Naive thymus-derived CD4-positive, alpha-beta T cell (primary cell): ENCODE data around the gene COX8A. TPM values are rescaled to one million over a fixed set of nuclear protein-coding genes. Genes with fewer than 3 reads are reported as not detected.

Experiments used
- ATAC-seq: fragments of 150-1000 bp; cut with Tn5 transposase; 2 replicates; pipeline ENCODE4 v1.10.0; 2021; ENCODE audit warnings: mild to moderate bottlenecking, moderate library complexity
- CTCF ChIA-PET: fragments of 350-600 bp; sonication (Branson Sonifier 250); formaldehyde crosslinking; loops from one replicate; lab custom pipeline; 2021; ENCODE audit warnings: antibody characterized with exemption; lab: Charles Lee
- POLR2A ChIA-PET: fragments of 350-600 bp; sonication (Branson Sonifier 250); formaldehyde crosslinking; loops from one replicate; lab custom pipeline; 2021; ENCODE audit warnings: antibody characterized with exemption, inconsistent platforms; lab: Charles Lee
- DNase-seq, 9 donors: peaks; one replicate each; pipeline versions ENCODE4 v3.0.0 to v3.0.0-alpha.2; 2020 to 2022; ENCODE audit warnings: mixed read lengths in 1 of 9
- H3K27ac ChIP-seq: one replicate; pipeline ENCODE4 v1.7.0; 2013; ENCODE audit warnings: mild to moderate bottlenecking, low read depth, low read length, moderate library complexity
- H3K27me3 ChIP-seq, 2 donors: one replicate each; pipeline ENCODE4 v1.7.0; 2013; ENCODE audit warnings: low read length in 2 of 2, mild to moderate bottlenecking in 2 of 2, moderate library complexity in 2 of 2; ENCODE audit not compliant: control insufficient read depth in 2 of 2, insufficient read depth in 2 of 2
- H3K36me3 ChIP-seq, 3 experiments: 1 replicate in 2 of 3; 2 replicates in 1 of 3; pipeline ENCODE4 v1.7.0; 2013; ENCODE audit warnings: low read length in 3 of 3, mild to moderate bottlenecking in 3 of 3, moderate library complexity in 1 of 3; ENCODE audit not compliant: insufficient read depth in 3 of 3, control insufficient read depth in 2 of 3
- H3K4me1 ChIP-seq, 2 donors: one replicate each; pipeline ENCODE4 v1.7.0; 2013; ENCODE audit warnings: low read length in 2 of 2, mild to moderate bottlenecking in 2 of 2, moderate library complexity in 1 of 2; ENCODE audit not compliant: control insufficient read depth in 2 of 2, insufficient read depth in 2 of 2
- H3K4me3 ChIP-seq: 2 replicates; pipeline ENCODE4 v1.7.0; 2013; ENCODE audit warnings: mild to moderate bottlenecking, low read length
- H3K9me3 ChIP-seq, 3 experiments: 1 replicate in 2 of 3; 2 replicates in 1 of 3; pipeline ENCODE4 v1.7.0; 2013; ENCODE audit warnings: low read length in 3 of 3; ENCODE audit not compliant: control insufficient read depth in 2 of 3
- H3K27ac Mint-ChIP-seq, 9 donors: one replicate each; pipeline ENCODE4 v1.8.0; 2020 to 2022; ENCODE audit warnings: mixed read lengths in 9 of 9, mild to moderate bottlenecking in 8 of 9, moderate library complexity in 5 of 9, inconsistent platforms in 2 of 9
- H3K27me3 Mint-ChIP-seq, 5 donors: one replicate each; pipeline ENCODE4 v1.8.0; 2021 to 2022; ENCODE audit warnings: mixed read lengths in 5 of 5, mild to moderate bottlenecking in 1 of 5
- H3K36me3 Mint-ChIP-seq, 5 donors: one replicate each; pipeline ENCODE4 v1.8.0; 2020 to 2022; ENCODE audit warnings: mixed read lengths in 5 of 5, mild to moderate bottlenecking in 3 of 5, inconsistent platforms in 1 of 5
- H3K4me1 Mint-ChIP-seq, 7 donors: one replicate each; pipeline ENCODE4 v1.8.0; 2020 to 2022; ENCODE audit warnings: mixed read lengths in 7 of 7, mild to moderate bottlenecking in 3 of 7, inconsistent platforms in 1 of 7
- H3K4me3 Mint-ChIP-seq, 10 donors: one replicate each; pipeline ENCODE4 v1.8.0; 2020 to 2022; ENCODE audit warnings: mild to moderate bottlenecking in 10 of 10, mixed read lengths in 10 of 10, moderate library complexity in 6 of 10, inconsistent platforms in 2 of 10
- H3K9me3 Mint-ChIP-seq, 11 donors: one replicate each; pipeline ENCODE4 v1.8.0; 2020 to 2022; ENCODE audit warnings: mixed read lengths in 11 of 11, mild to moderate bottlenecking in 4 of 11, inconsistent platforms in 1 of 11, moderate library complexity in 1 of 11
- intact Hi-C, 2 donors: fragments of 100-400 bp; cut with micrococcal nuclease; formaldehyde crosslinking; loops; one replicate each; pipeline ENCODE4 v1.15.1; 2023
- polyA plus RNA-seq, 2 donors: library from polyadenylated mRNA; unstranded; fragments of 300-500 nt; fragmentation: Illumina TruSeq; gene quantifications; one replicate each; pipeline ENCODE4 v1.2.3, GENCODE V29; 2021
- total RNA-seq, 6 experiments: library from RNA in 5 of 6; stranded (reverse) in 5 of 6; gene quantifications; 1 replicate in 5 of 6; 2 replicates in 1 of 6; pipeline ENCODE4 v1.2.3 and lab custom pipeline; 2021 to 2026

Gene COX8A
- total and polyA plus RNA-seq, 7 experiments from 2014 or later = 90.9 to 375 (median 134) TPM

DNA sequence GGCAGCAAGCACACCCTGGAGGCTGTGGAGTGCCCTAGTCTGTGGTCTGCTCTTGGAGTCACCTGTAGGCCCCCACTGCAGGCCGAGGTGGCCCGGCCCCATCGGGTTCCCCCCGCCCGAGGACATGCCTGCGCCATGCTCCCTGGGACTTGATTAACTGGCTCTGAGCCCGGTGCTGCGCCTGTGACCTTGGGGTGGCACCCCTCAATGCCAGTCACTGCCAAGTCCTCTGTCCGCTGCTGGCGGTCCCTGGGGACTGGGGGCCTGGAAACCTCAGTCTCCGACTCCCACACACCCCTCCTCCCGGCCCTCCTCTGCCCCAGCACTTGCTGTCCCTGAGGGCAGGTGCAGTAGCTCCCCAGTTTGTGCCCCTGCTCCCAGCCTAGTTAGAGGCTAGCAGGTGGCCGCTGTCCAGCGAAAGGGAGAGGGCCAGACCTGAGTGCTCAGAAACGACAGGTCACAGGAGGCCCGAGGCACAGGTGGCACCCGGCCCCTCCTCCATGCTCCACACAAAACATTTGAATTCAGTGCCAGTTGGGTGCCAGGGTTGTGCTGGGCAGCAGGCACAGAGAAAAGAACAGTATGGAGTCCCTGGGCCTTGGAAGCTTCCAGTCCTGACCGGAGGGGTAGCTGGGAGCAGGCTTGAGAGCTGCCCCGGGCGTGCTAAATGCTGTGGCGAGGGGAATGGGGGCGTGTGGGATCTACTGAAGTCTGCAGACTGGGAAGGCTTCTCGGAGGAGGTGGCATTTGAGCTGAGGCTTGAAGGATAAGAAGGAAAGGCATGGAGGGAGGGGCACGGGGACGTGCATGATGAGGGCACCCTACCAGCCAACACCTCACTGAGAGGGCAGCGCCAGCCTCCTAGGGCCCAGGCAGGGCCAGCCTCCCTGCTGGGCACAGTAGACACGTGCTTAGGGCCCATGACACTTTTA lies 45.0 kb downstream of the COX8A start:
- Mint-ChIP-seq H3K27me3 (no peaks in the 10 kb centered on the region), H3K4me3 (no peak overlapping the region), H3K36me3 (no peaks in the 10 kb centered on the region), H3K9me3 (no peaks in the 10 kb centered on the region), H3K4me1 (peaks cover 0 to 5% (median 0%) of the 10 kb centered on the region in 7 donors), H3K27ac (no peak overlapping the region)
- Histone ChIP-seq H3K27ac (no peak overlapping the region), H3K27me3 (no peaks in the 10 kb centered on the region), H3K4me1 (no peaks in the 10 kb centered on the region), H3K9me3 (no peaks in the 10 kb centered on the region), H3K4me3 (no peak overlapping the region), H3K36me3 (no peaks in the 10 kb centered on the region)
- intact Hi-C loops = no loop called here
- CTCF ChIA-PET = no interaction called here
- POLR2A ChIA-PET = no interaction called here
- no peak for ATAC-seq
- no peak for DNase-seq

DNA sequence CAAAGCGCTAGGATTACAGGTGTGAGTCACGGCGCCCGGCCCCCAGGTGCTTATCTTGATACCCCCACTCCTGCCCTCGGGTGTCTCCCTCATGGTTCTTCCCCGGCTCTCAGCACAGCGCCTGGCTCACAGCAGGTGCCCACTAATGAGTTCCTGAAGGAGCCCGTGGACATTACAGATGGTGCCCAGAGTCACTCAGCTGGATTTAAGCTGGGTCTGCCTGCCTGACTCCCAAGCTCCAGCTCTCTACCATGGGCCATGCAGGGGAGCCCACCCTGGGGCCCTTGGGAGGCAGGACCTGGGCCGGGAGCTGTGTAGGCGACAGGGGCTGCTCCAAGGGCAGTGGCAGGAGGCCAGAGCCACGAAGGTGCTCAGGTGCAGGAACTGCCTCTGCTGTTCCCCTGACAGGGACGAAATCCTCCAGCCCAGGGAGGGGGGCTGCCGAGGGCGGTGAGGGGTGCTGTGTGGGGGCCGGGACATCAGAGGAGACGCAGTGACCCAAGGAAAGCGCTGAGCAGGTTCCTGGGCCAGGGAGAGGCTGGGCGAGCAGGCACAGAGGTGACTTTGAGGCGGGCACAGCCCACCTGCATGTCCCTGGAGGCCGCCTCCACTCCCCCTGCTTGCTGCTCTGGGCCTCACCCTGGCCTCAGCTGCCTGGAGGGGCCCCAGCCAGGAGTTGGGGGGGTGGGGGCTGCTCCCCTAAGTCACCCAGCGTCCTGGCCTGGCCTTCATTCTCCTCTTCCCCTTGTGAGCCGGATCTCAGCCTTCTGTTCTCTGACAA lies 46.7 kb downstream of the COX8A start:
- ATAC-seq (no peak), DNase-seq (no peak)
- Mint-ChIP-seq H3K9me3 (no peaks in the 10 kb centered on the region), H3K27me3 (no peaks in the 10 kb centered on the region), H3K4me3 (no peak overlapping the region), H3K36me3 (no peaks in the 10 kb centered on the region), H3K27ac (no peak overlapping the region), H3K4me1 (peaks cover 0 to 5% (median 0%) of the 10 kb centered on the region in 7 donors)
- no peaks in the 10 kb centered on the region for H3K36me3 ChIP-seq
- ChIA-PET CTCF (no interaction called here), POLR2A (no interaction called here)
- H3K27ac ChIP-seq = no peak overlapping the region
- H3K9me3 ChIP-seq = no peaks in the 10 kb centered on the region
- intact Hi-C loops = no loop called here
- H3K4me3 ChIP-seq = no peak overlapping the region
- H3K4me1 ChIP-seq = no peaks in the 10 kb centered on the region
- no peaks in the 10 kb centered on the region for H3K27me3 ChIP-seq

DNA sequence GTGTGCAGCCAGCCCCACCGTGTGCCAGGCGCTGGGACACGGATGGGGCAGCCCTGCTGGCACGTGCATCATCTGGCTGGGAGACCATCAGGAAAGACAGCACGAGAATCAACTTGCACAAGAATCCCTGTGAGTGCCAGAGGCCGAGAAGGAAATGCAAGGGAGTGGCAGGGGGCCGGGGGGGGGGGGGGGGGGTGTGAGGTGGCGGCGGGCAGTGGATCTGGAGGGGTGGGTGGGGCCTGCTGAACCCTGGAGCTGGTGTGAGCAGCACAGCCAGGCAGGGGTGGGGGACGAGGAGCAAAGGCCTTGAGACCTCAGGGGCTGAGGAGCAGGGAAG lies 47.3 kb downstream of the COX8A start:
- CTCF ChIA-PET = no interaction called here
- POLR2A ChIA-PET = no interaction called here
- no peak overlapping the region for H3K27ac Mint-ChIP-seq
- no peak overlapping the region for H3K4me3 Mint-ChIP-seq
- intact Hi-C loops = no loop called here
- Histone ChIP-seq H3K27me3 (no peaks in the 10 kb centered on the region), H3K27ac (no peak overlapping the region), H3K4me1 (no peaks in the 10 kb centered on the region), H3K9me3 (no peaks in the 10 kb centered on the region), H3K4me3 (no peak overlapping the region), H3K36me3 (no peaks in the 10 kb centered on the region)
- DNase-seq = no peak
- H3K27me3 Mint-ChIP-seq = peaks cover 0 to 3% (median 0%) of the 10 kb centered on the region in 5 donors
- H3K4me1 Mint-ChIP-seq = peaks cover 0 to 5% (median 0%) of the 10 kb centered on the region in 7 donors
- no peaks in the 10 kb centered on the region for H3K9me3 Mint-ChIP-seq
- ATAC-seq = no peak
- no peaks in the 10 kb centered on the region for H3K36me3 Mint-ChIP-seq

DNA sequence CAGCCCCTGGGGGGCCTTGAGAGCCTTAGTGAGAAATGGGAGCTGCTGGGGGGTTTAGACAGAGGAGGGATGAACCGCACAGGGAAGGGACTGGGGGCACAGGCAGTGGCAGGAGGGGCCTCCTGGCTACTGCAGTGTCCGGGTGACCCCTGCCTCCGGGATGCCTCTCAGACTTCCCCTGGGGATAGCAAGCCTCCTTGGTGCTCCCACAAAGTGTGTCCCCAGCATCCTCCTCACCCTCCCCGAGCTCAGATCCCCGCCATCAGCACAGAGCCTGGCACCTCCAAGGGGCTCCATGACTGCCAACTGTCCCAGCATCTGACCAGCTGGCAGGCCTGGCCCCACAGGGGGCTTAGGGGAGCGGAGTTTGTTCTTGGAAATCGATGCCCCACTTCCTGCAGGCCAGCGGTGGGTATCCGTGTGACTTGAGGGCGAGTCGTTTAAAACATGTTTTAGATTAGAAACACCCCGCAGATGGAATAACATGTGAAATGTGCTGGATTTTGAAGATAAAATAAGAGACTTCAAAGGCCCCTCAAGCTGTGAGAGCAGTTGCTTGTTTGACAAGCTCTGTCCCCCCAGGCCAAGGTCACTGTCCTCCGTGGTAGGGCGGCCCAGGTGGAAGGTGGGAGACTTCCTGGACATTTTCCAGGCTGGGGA lies 47.8 kb downstream of the COX8A start:
- intact Hi-C loops = no loop called here
- no peak overlapping the region for H3K4me3 ChIP-seq
- no peaks in the 10 kb centered on the region for H3K9me3 Mint-ChIP-seq
- ATAC-seq = no peak
- DNase-seq = no peak
- CTCF ChIA-PET = no interaction called here
- peaks cover 0 to 9% (median 5%) of the 10 kb centered on the region in 5 donors for H3K27me3 Mint-ChIP-seq
- H3K27me3 ChIP-seq = no peaks in the 10 kb centered on the region
- no peaks in the 10 kb centered on the region for H3K36me3 Mint-ChIP-seq
- POLR2A ChIA-PET = no interaction called here
- H3K9me3 ChIP-seq = no peaks in the 10 kb centered on the region
- H3K27ac ChIP-seq = no peak overlapping the region
- H3K4me3 Mint-ChIP-seq = no peak overlapping the region
- H3K4me1 Mint-ChIP-seq = peaks cover 0 to 5% (median 0%) of the 10 kb centered on the region in 7 donors
- no peaks in the 10 kb centered on the region for H3K4me1 ChIP-seq
- H3K36me3 ChIP-seq = no peaks in the 10 kb centered on the region
- no peak overlapping the region for H3K27ac Mint-ChIP-seq

DNA sequence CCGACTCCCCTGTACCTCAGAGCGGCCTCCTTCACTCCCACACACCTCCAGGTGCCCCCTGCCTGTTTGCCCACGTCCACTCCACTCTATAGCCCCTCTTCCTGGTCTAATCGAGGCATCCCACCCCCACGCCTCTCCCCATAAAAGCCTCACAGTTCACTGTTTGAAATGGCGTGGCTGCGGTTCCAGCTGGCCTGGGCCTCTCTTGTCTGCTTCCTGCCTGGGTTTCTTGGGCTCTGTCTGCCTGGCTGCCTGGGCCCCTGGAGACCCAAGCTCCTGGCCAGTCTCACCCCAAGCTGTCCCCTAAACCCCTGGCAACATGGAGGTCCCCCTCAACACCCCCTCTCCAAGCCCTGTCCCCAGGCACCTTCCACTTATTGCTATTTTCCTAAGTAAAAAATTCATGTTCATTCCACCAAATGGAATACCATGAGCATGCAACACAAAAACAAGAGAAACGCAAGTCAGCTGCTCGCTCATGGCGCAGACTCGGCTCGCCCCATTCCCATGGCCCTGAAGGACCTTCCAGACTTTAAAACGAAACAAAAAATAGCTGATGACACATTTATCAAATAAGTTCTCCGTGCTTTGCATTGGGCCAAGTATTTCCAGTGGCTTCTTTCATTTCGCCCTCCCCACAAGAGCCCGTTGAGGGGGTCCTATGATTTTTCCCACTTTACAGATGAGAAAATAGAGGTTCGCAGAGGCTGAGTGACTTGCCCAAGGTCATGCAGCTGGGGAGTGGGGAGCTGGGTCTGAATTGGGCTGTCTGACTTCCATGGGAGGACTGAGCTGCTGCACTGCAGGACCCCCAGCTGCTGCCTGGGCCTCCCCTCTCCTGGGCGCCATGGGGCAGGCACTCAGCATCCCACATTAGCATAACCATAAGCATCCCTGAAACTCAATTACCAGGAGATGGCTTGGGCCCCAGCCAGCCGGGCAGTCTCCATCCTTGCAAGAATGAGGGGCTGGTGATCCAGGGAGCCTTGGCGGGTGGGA lies 49.6 kb downstream of the COX8A start:
- H3K4me1 Mint-ChIP-seq = peaks cover 0 to 5% (median 0%) of the 10 kb centered on the region in 7 donors

DNA sequence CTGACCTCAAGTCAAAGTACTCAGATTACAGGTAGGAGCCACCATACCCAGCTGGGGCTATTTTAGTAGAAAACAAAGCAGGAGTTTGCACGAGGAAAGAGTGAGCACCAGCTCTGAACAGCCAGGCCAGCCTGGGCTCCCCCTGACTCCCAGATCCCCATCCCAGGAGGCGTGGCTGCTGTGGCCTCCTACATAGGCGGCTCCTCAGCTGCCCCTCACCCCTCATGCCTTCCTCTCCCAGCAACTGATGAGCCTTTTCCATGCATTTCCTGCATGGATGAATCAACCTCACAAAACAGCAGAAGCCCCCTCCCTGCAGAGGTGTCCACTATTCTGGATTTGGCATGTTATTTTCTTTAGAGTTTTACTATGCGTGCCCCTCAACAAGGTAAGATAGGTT lies 50.8 kb downstream of the COX8A start:
- intact Hi-C loops = no loop called here
- H3K4me1 Mint-ChIP-seq = peaks cover 0 to 9% (median 0%) of the 10 kb centered on the region in 7 donors
- H3K4me3 ChIP-seq = no peak overlapping the region
- no peak overlapping the region for H3K27ac Mint-ChIP-seq
- H3K36me3 ChIP-seq = no peaks in the 10 kb centered on the region
- no peaks in the 10 kb centered on the region for H3K9me3 ChIP-seq
- no peaks in the 10 kb centered on the region for H3K36me3 Mint-ChIP-seq
- H3K27me3 ChIP-seq = no peaks in the 10 kb centered on the region
- no peaks in the 10 kb centered on the region for H3K9me3 Mint-ChIP-seq
- H3K4me1 ChIP-seq = no peaks in the 10 kb centered on the region
- CTCF ChIA-PET = interaction anchor here (0.9 to 2.0 kb wide), 2 partner anchors 8 to 24 kb away, joined by 3 to 4 read pairs; no protein-coding TSS in a partner anchor
- no peak overlapping the region for H3K27ac ChIP-seq
- DNase-seq (no peak), ATAC-seq (no peak)
- peaks cover 0 to 16% (median 6%) of the 10 kb centered on the region in 5 donors for H3K27me3 Mint-ChIP-seq
- no peak overlapping the region for H3K4me3 Mint-ChIP-seq
- POLR2A ChIA-PET = no interaction called here

More for the DNA sequence above, 49.6 kb downstream of the COX8A start:
- Mint-ChIP-seq H3K4me3 (no peak overlapping the region), H3K9me3 (no peaks in the 10 kb centered on the region), H3K27me3 (peaks cover 0 to 10% (median 6%) of the 10 kb centered on the region in 5 donors), H3K36me3 (no peaks in the 10 kb centered on the region), H3K27ac (no peak overlapping the region)
- ChIA-PET POLR2A (no interaction called here), CTCF (interaction anchor here (0.6 to 2.0 kb wide), 2 partner anchors 12 to 23 kb away, joined by 4 read pairs; no protein-coding TSS in a partner anchor)
- intact Hi-C loops = no loop called here
- H3K36me3 ChIP-seq = no peaks in the 10 kb centered on the region
- no peaks in the 10 kb centered on the region for H3K4me1 ChIP-seq
- ATAC-seq (no peak), DNase-seq (no peak)
- no peak overlapping the region for H3K27ac ChIP-seq
- no peak overlapping the region for H3K4me3 ChIP-seq
- no peaks in the 10 kb centered on the region for H3K27me3 ChIP-seq
- no peaks in the 10 kb centered on the region for H3K9me3 ChIP-seq
